GM12878 (cell line): ENCODE measurements around the gene FAM241A. TPM values are rescaled to one million over a fixed set of nuclear protein-coding genes. Genes with fewer than 3 reads are reported as not detected.
A peak's percentile ranks its signal among the peaks of the same experiment; 100 is the strongest.

Source experiments
- BACH1 ChIP-seq: fragments of 450-650 bp; IDR thresholded peaks from 2 replicates; pipeline ENCODE4 v1.6.1; 2017; ENCODE audit warnings: mild to moderate bottlenecking, borderline replicate concordance
- BHLHE40 ChIP-seq, 2 experiments: fragments of 450-650 bp in 1 of 2; IDR thresholded peaks; 2 replicates each; pipeline ENCODE4 v1.6.1; 2011 to 2017; ENCODE audit warnings: low read depth in 2 of 2, borderline replicate concordance in 1 of 2, improper control_type of control experiment in 1 of 2, low read length in 1 of 2, mild to moderate bottlenecking in 1 of 2
- CBFB ChIP-seq: IDR thresholded peaks from 2 replicates; pipeline ENCODE4 v1.6.1; 2016; ENCODE audit warnings: antibody characterized with exemption, low read depth
- CUX1 ChIP-seq: IDR thresholded peaks from 2 replicates; pipeline ENCODE4 v1.6.1; 2012; ENCODE audit warnings: improper control_type of control experiment, low read depth, low read length; ENCODE audit not compliant: insufficient replicate concordance
- NKRF ChIP-seq: fragments of 450-650 bp; conservative IDR thresholded peaks from 2 replicates; pipeline ENCODE4 v1.6.1; 2017; ENCODE audit warnings: mild to moderate bottlenecking, moderate library complexity
- NR2C2 ChIP-seq: IDR thresholded peaks from 2 replicates; pipeline ENCODE4 v1.6.1; 2011; ENCODE audit warnings: borderline replicate concordance, low read depth; ENCODE audit not compliant: control insufficient read depth, insufficient read length
- POLR2AphosphoS5 ChIP-seq: IDR thresholded peaks from 2 replicates; pipeline ENCODE4 v1.6.1; 2011; ENCODE audit warnings: mild to moderate bottlenecking, low read length, inconsistent platforms
- RAD51 ChIP-seq: fragments of 450-650 bp; IDR thresholded peaks from 2 replicates; pipeline ENCODE4 v1.6.1; 2016; ENCODE audit warnings: moderate library complexity, mild to moderate bottlenecking, inconsistent platforms
- RCOR1 ChIP-seq: conservative IDR thresholded peaks from 2 replicates; pipeline ENCODE4 v1.6.1; 2012; ENCODE audit warnings: low read depth, low read length, improper control_type of control experiment
- REST ChIP-seq: IDR thresholded peaks from 2 replicates; pipeline ENCODE4 v1.6.1; 2012; ENCODE audit warnings: mild to moderate bottlenecking, low read depth, low read length
- SMAD1 ChIP-seq: fragments of 450-650 bp; IDR thresholded peaks from 2 replicates; pipeline ENCODE4 v1.6.1; 2018; ENCODE audit warnings: mild to moderate bottlenecking, low read depth; ENCODE audit not compliant: partially characterized antibody
- SMC3 ChIP-seq: IDR thresholded peaks from 2 replicates; pipeline ENCODE4 v1.6.1; 2011; ENCODE audit warnings: low read length, improper control_type of control experiment, borderline replicate concordance
- SP1 ChIP-seq: IDR thresholded peaks from one replicate; pipeline ENCODE4 v1.6.1; 2011; ENCODE audit warnings: low read depth, low read length
- ZBED1 ChIP-seq: IDR thresholded peaks from 2 replicates; pipeline ENCODE4 v1.6.1; 2016; ENCODE audit warnings: borderline replicate concordance
- ZBTB33 ChIP-seq: fragments of 450-650 bp; IDR thresholded peaks from 2 replicates; pipeline ENCODE4 v1.6.1; 2017; ENCODE audit warnings: mild to moderate bottlenecking
- polyA plus RNA-seq, 11 experiments: library from polyadenylated mRNA; depleted of rRNA in 4 of 11; unstranded in 6 of 11; stranded (reverse) in 5 of 11; fragments of >200 nt; fragmentation: Nextera tagmentation in 4 of 11; fragmentation: Illumina TruSeq in 1 of 11; extraction: Ambion mirVana in 4 of 11; extraction: Trizol in 1 of 11; gene quantifications; 1 replicate in 1 of 11; 2 replicates in 10 of 11; pipeline versions ENCODE4 v1.2.1 to v1.2.3, GENCODE V29; 2011 to 2016; ENCODE audit warnings: inconsistent platforms in 2 of 11, missing spikeins in 2 of 11, low read depth in 1 of 11
- total RNA-seq, 4 experiments: library from RNA; depleted of rRNA in 3 of 4; stranded (reverse); fragments of >200 nt in 3 of 4; fragmentation: Illumina TruSeq in 1 of 4; extraction: Trizol in 1 of 4; gene quantifications; 2 replicates each; pipeline versions ENCODE4 v1.2.1 to v1.2.3, GENCODE V29; 2013 to 2021

The FAM241A gene
- total and polyA plus RNA-seq, 10 of the 15 experiments (the other 5 are each of a cell fraction or from before 2014, with no cell fraction given): 0.20 to 7.5 (median 2.4) TPM

GRCh38 chr4:112231779-112232713 is 86.8 kb downstream of the FAM241A start, which contains the start of gene AP1AR (continued):
- no peak for TF ChIP-seq RCOR1
- no peak for TF ChIP-seq SMAD1
- no peak for TF ChIP-seq REST
- no peak for TF ChIP-seq NR2C2
- peak; percentile 67 for TF ChIP-seq BACH1
- TF ChIP-seq ZBTB33: no peak
- TF ChIP-seq SMC3: peak; percentile 24; the same call in 1 of the 2 replicates
- no peak for TF ChIP-seq SP1
- no peak for TF ChIP-seq CUX1
- TF ChIP-seq RAD51: peak; percentile 91
- peak; percentile 26; the same call in 1 of the 2 replicates for TF ChIP-seq ZBED1
- peak; percentile 61; the same call in 1 of the 2 replicates for TF ChIP-seq CBFB
- peak; percentile 36 to 88; a peak in 3 of 4 replicates for TF ChIP-seq BHLHE40 (IDR thresholded peaks at IDR 0.05; ENCODE audit: borderline replicate concordance in 1 of 2, low read depth in 2 of 2, low read length in 1 of 2)
- peak; percentile 96 for TF ChIP-seq NKRF
- TF ChIP-seq POLR2AphosphoS5: peak; percentile 90
